D721Med (cell line): ENCODE measurements around the gene CAP2.

Experiments used
- DNase-seq: peaks from one replicate; pipeline ENCODE4 v3.0.0; 2011; ENCODE audit warnings: low spot score; ENCODE audit not compliant: insufficient read length
- FAIRE-seq: peaks from 2 replicates; lab custom pipeline; 2011; peaks lifted over from hg19 to GRCh38; lab: Jason Lieb, UNC
- CTCF ChIP-seq: IDR thresholded peaks from 2 replicates; pipeline ENCODE4 v1.5.1; 2012; ENCODE audit warnings: mild to moderate bottlenecking, control low read depth; ENCODE audit not compliant: insufficient read depth; ENCODE audit errors: missing control alignments

The CAP2 gene

DNA sequence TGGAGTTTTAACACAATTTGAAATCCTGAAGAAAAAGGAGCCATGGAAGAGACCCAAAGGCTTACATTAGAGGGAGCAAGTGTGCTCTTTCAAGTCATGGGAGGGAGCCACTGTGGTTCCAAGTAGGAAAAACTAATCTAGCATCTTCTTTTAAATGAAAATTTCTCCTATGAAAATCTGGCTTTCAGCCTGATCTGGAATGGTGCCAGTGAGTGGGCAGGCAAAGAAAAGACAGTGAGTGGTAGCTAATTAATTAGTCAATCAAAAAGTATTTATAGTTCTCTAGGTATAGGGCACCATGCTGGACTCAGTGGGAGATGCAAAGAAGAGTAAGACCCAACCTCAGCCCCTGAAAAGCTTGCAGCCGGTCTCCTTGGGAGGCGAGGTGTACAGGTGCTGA is 21.9 kb downstream of the CAP2 start:
- no peak for DNase-seq

DNA sequence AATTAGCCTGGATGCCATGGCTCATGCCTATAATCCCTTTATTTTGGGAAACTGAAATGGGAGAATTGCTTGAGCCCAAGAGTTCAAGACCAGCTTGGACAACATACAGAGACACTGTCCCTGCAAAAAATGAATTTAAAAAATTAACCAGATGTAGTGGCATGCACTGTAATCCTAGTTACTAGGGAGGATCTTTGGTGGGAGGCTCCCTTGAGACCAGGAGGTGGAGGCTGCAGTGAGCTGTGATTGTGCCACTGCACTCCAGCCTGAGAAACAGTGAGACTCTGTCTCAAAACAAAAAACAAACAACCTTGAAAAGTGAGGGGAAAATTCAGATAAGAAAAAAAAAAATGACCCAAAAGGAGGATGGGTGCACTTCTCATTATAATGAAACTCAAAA is 23.4 kb downstream of the CAP2 start:
- TF ChIP-seq CTCF, result no peak
- FAIRE-seq (no peak), DNase-seq (no peak)

More for the DNA sequence above, 21.9 kb downstream of the CAP2 start:
- FAIRE-seq, result no peak
- no peak for TF ChIP-seq CTCF

DNA sequence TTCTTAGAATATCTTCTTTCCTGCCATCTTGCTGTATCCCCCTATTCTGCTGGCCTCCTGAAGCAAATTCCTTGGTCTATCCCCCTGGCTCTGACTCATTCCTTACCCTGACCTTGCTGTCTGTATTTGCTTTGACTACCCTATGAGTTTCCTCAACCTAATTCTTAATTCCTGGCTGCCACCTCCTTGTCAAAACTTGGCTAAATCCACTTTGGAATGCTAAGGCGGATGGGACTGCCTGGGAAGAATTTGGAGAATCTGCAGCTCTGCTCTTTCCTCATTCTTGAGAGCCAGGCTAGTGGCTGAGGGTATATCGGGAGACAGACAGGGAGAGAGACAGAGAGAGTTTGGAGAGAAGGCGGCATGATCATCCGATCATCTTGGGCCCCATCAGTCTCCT is 24.4 kb downstream of the CAP2 start:
- no peak for FAIRE-seq
- no peak for TF ChIP-seq CTCF
- no peak for DNase-seq

DNA sequence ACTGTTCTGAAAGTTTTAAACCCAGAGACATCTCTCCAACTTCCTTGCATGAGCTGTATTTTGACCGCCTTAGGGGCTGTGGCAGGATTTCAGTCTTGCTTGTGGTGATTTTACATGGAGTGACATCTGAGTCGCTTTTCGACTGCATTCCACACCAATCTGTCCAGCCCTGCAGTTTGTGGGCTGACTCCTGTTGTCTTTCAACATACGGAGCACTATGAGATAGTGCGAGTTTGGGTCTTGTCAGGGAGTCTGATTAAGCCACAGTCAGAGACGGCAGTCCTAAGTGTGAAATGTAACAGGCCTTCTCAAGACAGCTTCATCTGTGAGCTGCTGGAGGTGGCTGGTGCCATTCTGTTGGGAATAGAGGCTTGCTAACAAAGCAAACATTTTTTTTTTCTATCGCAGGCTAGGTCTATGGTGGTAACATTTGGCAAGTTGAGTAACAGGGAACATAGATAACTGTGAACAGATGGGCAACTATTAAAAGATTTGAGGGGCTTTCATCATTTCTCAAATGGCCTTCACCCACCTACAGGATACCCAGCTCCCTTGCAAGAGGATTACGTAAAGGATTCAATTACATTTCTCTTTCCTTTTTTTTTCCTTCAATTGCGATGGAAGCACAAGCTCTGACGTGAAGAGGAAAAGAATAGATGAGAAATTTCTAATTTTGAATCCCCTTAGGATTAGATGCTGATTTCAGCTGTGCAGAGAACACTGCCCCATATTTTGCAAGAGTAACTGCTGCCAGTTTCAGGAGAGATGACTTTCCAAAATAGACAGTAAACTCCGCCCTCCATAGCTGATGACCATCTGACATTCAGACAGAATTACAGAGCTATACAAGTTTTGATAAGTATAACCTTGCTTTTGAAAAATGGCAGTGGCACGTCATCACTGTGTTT is 25.1 kb downstream of the CAP2 start:
- FAIRE-seq (no peak), DNase-seq (no peak)
- no peak for TF ChIP-seq CTCF

DNA sequence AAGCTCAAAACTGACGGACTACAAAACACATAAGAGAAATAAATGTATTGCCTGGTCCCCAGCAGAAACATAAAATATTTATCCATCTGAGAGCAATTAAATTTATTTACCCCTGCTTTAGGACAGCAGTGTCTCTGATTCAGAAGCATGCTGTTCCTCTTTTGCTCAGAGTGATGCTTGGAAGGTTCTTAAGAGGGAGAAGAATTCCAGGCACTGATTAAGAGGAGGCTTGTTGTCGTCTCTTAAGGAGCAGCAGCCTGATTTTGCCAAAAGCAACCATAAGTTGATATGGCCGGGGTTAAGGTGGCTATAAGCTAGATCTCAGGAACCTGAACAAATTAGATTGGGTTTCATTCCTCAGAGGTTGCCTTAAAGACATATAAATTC is 25.8 kb downstream of the CAP2 start:
- no peak for FAIRE-seq
- DNase-seq, result no peak
- no peak for TF ChIP-seq CTCF

DNA sequence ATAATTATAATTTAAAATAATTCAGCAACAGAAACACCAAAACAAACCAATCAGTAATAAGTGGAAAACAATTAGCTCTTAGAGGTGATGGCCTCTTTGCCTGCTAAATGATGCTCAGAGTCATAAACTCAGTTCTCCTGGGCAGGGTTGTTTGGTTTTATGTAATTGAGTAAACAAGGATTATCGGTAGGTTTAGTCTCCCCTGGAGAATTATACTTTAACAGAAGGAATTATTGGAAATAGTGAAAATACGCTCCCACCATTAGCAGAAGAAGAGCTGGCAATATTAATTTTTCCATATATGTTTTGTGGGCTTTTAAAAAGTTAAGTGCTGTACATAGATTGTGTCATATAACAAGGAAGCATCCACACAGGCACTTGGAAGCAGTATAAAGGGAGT is 27.0 kb downstream of the CAP2 start:
- FAIRE-seq, result no peak
- no peak for DNase-seq
- no peak for TF ChIP-seq CTCF

GRCh38 chr6:17421406-17421805 is 28.0 kb downstream of the CAP2 start:
- DNase-seq (no peak), FAIRE-seq (no peak)
- TF ChIP-seq CTCF, result no peak
